GM12874 (cell line): ENCODE data around the gene ANKRD42.

ENCODE experiments used
- TF ChIP-seq, protein P1 (sequence below): IDR thresholded peaks from 2 replicates; pipeline ENCODE4 v1.5.1; 2011; ENCODE audit warnings: low read depth, mild to moderate bottlenecking, control low read depth, low read length, moderate library complexity; ENCODE audit not compliant: insufficient read depth

ANKRD42 gene

GRCh38 chr11:83194281-83195142 lies 1.0 kb downstream of the ANKRD42 start:
- TF ChIP-seq, protein P1, sequence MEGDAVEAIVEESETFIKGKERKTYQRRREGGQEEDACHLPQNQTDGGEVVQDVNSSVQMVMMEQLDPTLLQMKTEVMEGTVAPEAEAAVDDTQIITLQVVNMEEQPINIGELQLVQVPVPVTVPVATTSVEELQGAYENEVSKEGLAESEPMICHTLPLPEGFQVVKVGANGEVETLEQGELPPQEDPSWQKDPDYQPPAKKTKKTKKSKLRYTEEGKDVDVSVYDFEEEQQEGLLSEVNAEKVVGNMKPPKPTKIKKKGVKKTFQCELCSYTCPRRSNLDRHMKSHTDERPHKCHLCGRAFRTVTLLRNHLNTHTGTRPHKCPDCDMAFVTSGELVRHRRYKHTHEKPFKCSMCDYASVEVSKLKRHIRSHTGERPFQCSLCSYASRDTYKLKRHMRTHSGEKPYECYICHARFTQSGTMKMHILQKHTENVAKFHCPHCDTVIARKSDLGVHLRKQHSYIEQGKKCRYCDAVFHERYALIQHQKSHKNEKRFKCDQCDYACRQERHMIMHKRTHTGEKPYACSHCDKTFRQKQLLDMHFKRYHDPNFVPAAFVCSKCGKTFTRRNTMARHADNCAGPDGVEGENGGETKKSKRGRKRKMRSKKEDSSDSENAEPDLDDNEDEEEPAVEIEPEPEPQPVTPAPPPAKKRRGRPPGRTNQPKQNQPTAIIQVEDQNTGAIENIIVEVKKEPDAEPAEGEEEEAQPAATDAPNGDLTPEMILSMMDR: no peak

DNA sequence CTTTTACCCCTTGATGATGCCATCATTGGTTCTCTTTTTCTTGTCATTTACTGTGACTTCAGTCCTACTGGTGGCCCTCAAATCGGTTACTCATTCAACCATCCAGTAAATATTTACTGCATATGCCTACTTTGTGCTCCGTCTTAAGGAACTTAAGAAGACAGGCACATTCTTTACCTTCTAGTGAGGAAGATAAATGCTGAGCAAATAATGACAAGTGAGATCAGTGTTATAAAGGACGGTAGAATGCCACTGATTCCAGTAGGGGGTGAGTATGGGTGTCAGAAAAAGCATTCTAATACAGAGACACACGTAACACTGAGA lies 1.6 kb downstream of the ANKRD42 start:
- TF ChIP-seq, protein P1: no peak

GRCh38 chr11:83195649-83196048 lies 2.1 kb downstream of the ANKRD42 start:
- TF ChIP-seq, protein P1: no peak

DNA sequence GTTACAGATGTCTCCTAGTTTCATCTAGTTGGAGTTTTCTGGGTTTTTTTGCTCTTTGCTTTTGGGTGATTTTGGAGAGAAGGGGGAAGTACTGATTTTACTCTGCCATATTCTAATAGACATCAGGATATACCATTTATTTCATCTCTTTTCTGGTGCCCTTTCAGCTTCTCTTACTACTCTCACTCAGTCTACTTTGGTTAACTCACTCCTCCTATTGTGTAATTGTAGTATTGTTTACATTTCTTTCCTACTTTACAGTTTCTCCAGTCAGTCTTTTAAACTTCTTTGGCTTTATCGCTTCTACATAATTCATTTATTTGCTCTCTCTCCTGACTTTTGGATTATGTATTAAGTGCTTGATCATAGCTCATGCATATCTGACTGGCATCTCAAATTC lies 6.5 kb downstream of the ANKRD42 start:
- TF ChIP-seq, protein P1: no peak

DNA sequence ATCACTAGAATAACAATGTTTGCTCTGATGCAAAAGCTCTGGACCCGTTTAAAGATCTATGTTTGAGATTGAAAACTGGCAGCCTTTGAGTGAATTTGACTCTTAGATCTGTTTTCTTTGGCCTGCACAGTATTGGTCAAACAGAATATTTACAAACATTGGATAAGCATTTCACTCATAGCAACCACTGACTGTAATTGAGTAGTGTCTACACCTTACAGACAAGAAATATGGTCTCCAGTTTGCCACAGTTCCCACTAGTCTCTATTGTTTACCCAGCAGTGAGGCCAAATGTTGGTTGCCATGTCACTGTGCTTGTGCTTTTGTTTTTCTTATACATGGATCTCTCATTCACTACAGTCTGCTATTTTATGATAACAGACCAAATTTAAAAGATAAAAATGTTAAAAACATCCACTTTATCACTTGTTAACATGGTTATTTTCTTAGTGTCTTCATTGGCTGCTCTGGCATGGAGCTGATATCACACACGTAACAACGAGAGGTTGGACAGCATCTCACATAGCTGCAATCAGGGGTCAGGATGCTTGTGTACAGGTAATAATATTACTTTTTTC lies 12.2 kb downstream of the ANKRD42 start:
- TF ChIP-seq, protein P1: no peak

DNA sequence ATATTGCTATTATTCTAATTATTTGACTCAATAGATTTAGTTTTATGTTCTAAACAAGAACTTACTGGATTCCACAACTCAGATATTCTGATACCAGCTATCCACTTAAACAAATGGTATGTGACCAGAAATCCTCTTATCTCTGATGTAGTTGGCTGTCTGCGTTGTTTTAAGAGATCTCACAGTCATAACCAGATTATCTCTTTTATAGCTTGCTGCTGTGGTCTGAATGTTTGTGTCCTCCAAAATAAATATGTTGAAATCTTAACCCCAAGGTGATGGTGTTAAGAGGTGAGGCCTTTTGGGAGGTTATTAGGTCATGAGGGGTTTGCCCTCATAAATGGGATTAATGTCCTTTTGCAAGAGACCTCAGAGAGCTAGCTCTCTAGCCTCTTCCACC lies 12.7 kb downstream of the ANKRD42 start:
- TF ChIP-seq, protein P1: no peak

DNA sequence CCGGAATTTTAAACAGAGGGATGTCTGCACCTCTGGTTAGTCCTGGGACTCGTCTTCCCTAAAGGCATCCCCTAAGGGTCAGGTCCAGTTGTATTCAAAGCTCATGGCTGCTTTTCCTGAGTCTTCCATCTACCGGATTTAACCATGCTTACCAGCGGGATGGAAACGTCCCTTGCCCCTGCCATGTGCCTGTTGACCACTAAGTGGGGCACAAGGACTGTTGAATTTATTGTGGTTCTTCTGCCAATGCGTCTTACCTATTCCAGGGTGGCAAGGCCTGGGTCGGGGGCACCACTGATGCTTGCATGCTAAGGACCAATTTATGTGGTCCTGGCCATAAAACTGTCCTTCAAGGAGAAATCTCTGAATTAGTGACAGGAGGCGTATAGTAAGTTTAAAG lies 25.6 kb downstream of the ANKRD42 start:
- TF ChIP-seq, protein P1: 0 out of 2 replicates have a peak, but pooled peaks have one; percentile 18
